ENCODE data around the gene INPP5K.

- TF ChIP-seq CTCF (IDR thresholded peaks at IDR 0.05; ENCODE audit: low read length) (no peak), EZH2phosphoT487 (IDR thresholded peaks at IDR 0.05; ENCODE audit: low read length) (no peak), EZH2 (optimal IDR thresholded peaks at IDR 0.05; ENCODE audit: low read depth, low read length) (no peak)
Observed at GRCh38 chr17:1449412-1449967, 66.9 kb downstream of the INPP5K start.

All from MM.1S (cell line).